Keratinocyte (primary cell): ENCODE data around the gene JADE2.

Experiments
- CTCF ChIP-seq, 3 experiments: IDR thresholded peaks in 1 of 3; conservative IDR thresholded peaks in 1 of 3; optimal IDR thresholded peaks in 1 of 3; 2 replicates in 2 of 3; 3 replicates in 1 of 3; pipeline versions ENCODE3 to v1.5.1; 2011; ENCODE audit warnings: low read length in 3 of 3, mild to moderate bottlenecking in 3 of 3, moderate library complexity in 2 of 3, control low read depth in 1 of 3, inconsistent platforms in 1 of 3; ENCODE audit not compliant: insufficient read depth in 2 of 3; ENCODE audit errors: extremely low read depth in 1 of 3
- EZH2 ChIP-seq: IDR thresholded peaks from one replicate; pipeline ENCODE4 v1.6.1; 2012; ENCODE audit warnings: inconsistent platforms, mild to moderate bottlenecking, low read length, moderate library complexity

GRCh38 chr5:134493461-134494055 lies 31.9 kb upstream of the JADE2 start:
- TF ChIP-seq CTCF (optimal IDR thresholded peaks at IDR 0.05 in 1 of 3, IDR thresholded peaks at IDR 0.05 in 1 of 3, conservative IDR thresholded peaks at IDR 0.05 in 1 of 3; ENCODE audit: extremely low read depth in 1 of 3, insufficient read depth in 2 of 3, low read length in 3 of 3) (no peak), EZH2 (no peak)
